ENCODE results near the gene PRXL2B. TPM values are rescaled to one million over a fixed set of nuclear protein-coding genes. Genes with fewer than 3 reads are reported as not detected.

Gene PRXL2B
- total and polyA plus RNA-seq, 2 experiments from 2014 or later: 25.5 to 44.0 TPM

DNA sequence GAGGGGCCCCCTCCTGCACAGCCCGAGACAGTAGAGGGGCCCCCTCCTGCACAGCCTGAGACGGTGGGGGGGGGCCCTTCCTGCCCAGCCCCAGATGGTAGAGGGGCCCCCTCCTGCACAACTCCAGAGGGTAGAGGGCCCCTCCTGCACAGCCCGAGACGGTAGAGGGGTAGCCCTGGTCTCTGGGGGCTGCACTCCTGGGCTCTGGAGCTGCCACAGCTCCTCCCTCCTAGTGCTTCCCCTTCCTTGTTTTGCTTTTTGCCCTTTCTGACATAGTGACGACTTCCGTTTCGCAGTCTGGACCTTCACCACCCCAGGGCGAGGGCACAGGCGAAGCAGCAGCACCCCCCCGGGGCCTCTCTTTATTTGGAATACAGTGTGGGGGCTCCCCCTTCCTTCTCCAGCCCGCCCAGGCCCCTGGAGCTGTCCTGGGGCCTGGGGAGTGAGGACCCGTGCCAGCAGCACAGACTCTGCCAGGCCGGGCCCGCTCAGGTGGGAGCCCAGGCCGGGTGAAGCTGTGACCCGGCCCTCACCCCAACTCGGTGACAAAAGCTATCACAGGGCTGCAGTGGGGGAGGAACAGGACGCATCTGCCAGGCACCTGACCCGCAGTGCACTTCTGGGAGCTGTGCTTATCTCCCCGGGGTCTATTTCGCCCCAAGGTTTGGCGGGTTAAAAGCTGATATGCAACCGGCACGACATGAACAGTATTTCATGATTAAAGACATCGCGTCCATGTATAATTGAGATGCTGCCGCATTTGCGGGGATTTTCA is 1.1 kb upstream of the PRXL2B start:
- Histone ChIP-seq H4K20me1 (replicated peaks; ENCODE audit: insufficient read depth) (no peaks in the 10 kb centered on the region), H3K27ac (ENCODE audit: low read depth) (peak overlapping the region; percentile 88), H3K4me3 (peak overlapping the region; percentile 88), H3K9me2 (ENCODE audit: insufficient read depth) (no peaks in the 10 kb centered on the region), H2AFZ (no peak overlapping the region), H3F3A (replicated peaks; ENCODE audit: low read depth) (no peaks in the 10 kb centered on the region), H3K79me2 (replicated peaks; ENCODE audit: insufficient read depth) (no peaks in the 10 kb centered on the region), H3K4me2 (peak overlapping the region; percentile 98), H3K4me1 (ENCODE audit: insufficient read depth) (peaks cover 13% of the 10 kb centered on the region), H3K27me3 (ENCODE audit: insufficient read depth) (no peaks in the 10 kb centered on the region), H3K36me3 (ENCODE audit: insufficient read depth) (no peaks in the 10 kb centered on the region)
- Mint-ChIP-seq H3K27me3 (ENCODE audit: insufficient read depth, low read depth, poor library complexity) (peaks cover 8% of the 10 kb centered on the region), H3K4me3 (peak overlapping the region; percentile 83), H3K4me1 (peaks cover 24% of the 10 kb centered on the region), H3K9me3 (no peaks in the 10 kb centered on the region; the same call in 2 of the 3 replicates), H3K36me3 (ENCODE audit: low read depth) (peaks cover 10% of the 10 kb centered on the region; the same call in 2 of the 3 replicates), H3K27ac (no peak overlapping the region; the same call in 1 of the 2 replicates)
- TF ChIP-seq CREB1 (CRISPR knock-in tag; IDR thresholded peaks at IDR 0.05; ENCODE audit: low read depth) (peak; percentile 67), POLR2AphosphoS5 (IDR thresholded peaks at IDR 0.05; ENCODE audit: low read depth) (peak; percentile 65), STAT1 (IDR thresholded peaks at IDR 0.05; ENCODE audit: unreplicated experiment) (no peak), JUNB (IDR thresholded peaks at IDR 0.05; ENCODE audit: unreplicated experiment) (no peak)
- DNase-seq (ENCODE audit: low spot score) (peak; percentile 72), ATAC-seq (peak; percentile 18)

GRCh38 chr1:2587071-2587859 is 688 bp downstream of the PRXL2B start:
- DNase-seq (ENCODE audit: low spot score): peak; percentile 59
- Mint-ChIP-seq H3K27ac (no peak overlapping the region), H3K4me3 (peak overlapping the region; percentile 83), H3K9me3 (peaks cover 11% of the 10 kb centered on the region), H3K27me3 (ENCODE audit: insufficient read depth, low read depth, poor library complexity) (peaks cover 4% of the 10 kb centered on the region), H3K4me1 (peaks cover 21% of the 10 kb centered on the region), H3K36me3 (ENCODE audit: low read depth) (peaks cover 15% of the 10 kb centered on the region; the same call in 2 of the 3 replicates)
- ATAC-seq: peak; percentile 15
- Histone ChIP-seq H3K4me1 (ENCODE audit: insufficient read depth) (peaks cover 13% of the 10 kb centered on the region), H3K79me2 (replicated peaks; ENCODE audit: insufficient read depth) (no peaks in the 10 kb centered on the region), H3K27me3 (ENCODE audit: insufficient read depth) (no peaks in the 10 kb centered on the region), H3K27ac (ENCODE audit: low read depth) (no peak overlapping the region), H3K9me2 (ENCODE audit: insufficient read depth) (no peaks in the 10 kb centered on the region), H3K4me3 (peak overlapping the region; percentile 88), H3F3A (replicated peaks; ENCODE audit: low read depth) (no peaks in the 10 kb centered on the region), H3K4me2 (peak overlapping the region; percentile 98), H2AFZ (no peak overlapping the region), H3K36me3 (ENCODE audit: insufficient read depth) (no peaks in the 10 kb centered on the region), H4K20me1 (replicated peaks; ENCODE audit: insufficient read depth) (no peaks in the 10 kb centered on the region)
- TF ChIP-seq CREB1 (CRISPR knock-in tag; IDR thresholded peaks at IDR 0.05; ENCODE audit: low read depth) (no peak), EZH2phosphoT487 (IDR thresholded peaks at IDR 0.05; ENCODE audit: unreplicated experiment) (no peak), JUNB (IDR thresholded peaks at IDR 0.05; ENCODE audit: unreplicated experiment) (no peak), CTCF (conservative IDR thresholded peaks at IDR 0.05; ENCODE audit: low read depth in 2 of 2) (no peak), POLR2AphosphoS5 (IDR thresholded peaks at IDR 0.05; ENCODE audit: low read depth) (no peak), NANOG (IDR thresholded peaks at IDR 0.05; ENCODE audit: borderline replicate concordance) (no peak), EZH2 (IDR thresholded peaks at IDR 0.05; ENCODE audit: low read depth, unreplicated experiment) (no peak), STAT1 (IDR thresholded peaks at IDR 0.05; ENCODE audit: unreplicated experiment) (no peak), ZNF114 (CRISPR knock-in tag; IDR thresholded peaks at IDR 0.05) (no peak), ZNF331 (CRISPR knock-in tag; IDR thresholded peaks at IDR 0.05; ENCODE audit: low read depth) (no peak)
- TF ChIP-seq, protein P1, sequence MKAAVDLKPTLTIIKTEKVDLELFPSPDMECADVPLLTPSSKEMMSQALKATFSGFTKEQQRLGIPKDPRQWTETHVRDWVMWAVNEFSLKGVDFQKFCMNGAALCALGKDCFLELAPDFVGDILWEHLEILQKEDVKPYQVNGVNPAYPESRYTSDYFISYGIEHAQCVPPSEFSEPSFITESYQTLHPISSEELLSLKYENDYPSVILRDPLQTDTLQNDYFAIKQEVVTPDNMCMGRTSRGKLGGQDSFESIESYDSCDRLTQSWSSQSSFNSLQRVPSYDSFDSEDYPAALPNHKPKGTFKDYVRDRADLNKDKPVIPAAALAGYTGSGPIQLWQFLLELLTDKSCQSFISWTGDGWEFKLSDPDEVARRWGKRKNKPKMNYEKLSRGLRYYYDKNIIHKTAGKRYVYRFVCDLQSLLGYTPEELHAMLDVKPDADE (IDR thresholded peaks at IDR 0.05): no peak
- TF ChIP-seq, protein P2, sequence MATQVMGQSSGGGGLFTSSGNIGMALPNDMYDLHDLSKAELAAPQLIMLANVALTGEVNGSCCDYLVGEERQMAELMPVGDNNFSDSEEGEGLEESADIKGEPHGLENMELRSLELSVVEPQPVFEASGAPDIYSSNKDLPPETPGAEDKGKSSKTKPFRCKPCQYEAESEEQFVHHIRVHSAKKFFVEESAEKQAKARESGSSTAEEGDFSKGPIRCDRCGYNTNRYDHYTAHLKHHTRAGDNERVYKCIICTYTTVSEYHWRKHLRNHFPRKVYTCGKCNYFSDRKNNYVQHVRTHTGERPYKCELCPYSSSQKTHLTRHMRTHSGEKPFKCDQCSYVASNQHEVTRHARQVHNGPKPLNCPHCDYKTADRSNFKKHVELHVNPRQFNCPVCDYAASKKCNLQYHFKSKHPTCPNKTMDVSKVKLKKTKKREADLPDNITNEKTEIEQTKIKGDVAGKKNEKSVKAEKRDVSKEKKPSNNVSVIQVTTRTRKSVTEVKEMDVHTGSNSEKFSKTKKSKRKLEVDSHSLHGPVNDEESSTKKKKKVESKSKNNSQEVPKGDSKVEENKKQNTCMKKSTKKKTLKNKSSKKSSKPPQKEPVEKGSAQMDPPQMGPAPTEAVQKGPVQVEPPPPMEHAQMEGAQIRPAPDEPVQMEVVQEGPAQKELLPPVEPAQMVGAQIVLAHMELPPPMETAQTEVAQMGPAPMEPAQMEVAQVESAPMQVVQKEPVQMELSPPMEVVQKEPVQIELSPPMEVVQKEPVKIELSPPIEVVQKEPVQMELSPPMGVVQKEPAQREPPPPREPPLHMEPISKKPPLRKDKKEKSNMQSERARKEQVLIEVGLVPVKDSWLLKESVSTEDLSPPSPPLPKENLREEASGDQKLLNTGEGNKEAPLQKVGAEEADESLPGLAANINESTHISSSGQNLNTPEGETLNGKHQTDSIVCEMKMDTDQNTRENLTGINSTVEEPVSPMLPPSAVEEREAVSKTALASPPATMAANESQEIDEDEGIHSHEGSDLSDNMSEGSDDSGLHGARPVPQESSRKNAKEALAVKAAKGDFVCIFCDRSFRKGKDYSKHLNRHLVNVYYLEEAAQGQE (IDR thresholded peaks at IDR 0.05; ENCODE audit: unreplicated experiment): no peak
